Heart left ventricle (tissue), 16 donors: ENCODE data around the gene HP. TPM values are rescaled to one million over a fixed set of nuclear protein-coding genes. Genes with fewer than 3 reads are reported as not detected.

Experiments
- ATAC-seq, 4 donors: fragments of 200-7000 bp; cut with Tn5 transposase; one replicate each; pipeline ENCODE4 v1.9.1; 2020 to 2022; ENCODE audit warnings: moderate library complexity in 4 of 4, mild to moderate bottlenecking in 3 of 4, moderate number of reproducible peaks in 1 of 4
- DNase-seq, 5 donors: peaks; one replicate each; pipeline ENCODE4 v3.0.0-alpha.2; 2020
- H3K27ac ChIP-seq, 12 donors: fragments of 200-600 bp; sonication (generic) in 4 of 12; one replicate each; pipeline versions ENCODE4 v1.5.0 to v1.8.0; 2016 to 2022; ENCODE audit warnings: mild to moderate bottlenecking in 2 of 12
- H3K27me3 ChIP-seq, 9 donors: fragments of 200-600 bp; sonication (generic) in 2 of 9; one replicate each; pipeline versions ENCODE4 v1.5.1 to v1.8.0; 2016 to 2022; ENCODE audit warnings: mild to moderate bottlenecking in 3 of 9
- H3K36me3 ChIP-seq, 9 donors: fragments of 200-600 bp; sonication (generic) in 2 of 9; one replicate each; pipeline versions ENCODE4 v1.5.0 to v1.8.0; 2018 to 2022; ENCODE audit warnings: mild to moderate bottlenecking in 2 of 9
- H3K4me1 ChIP-seq, 12 donors: fragments of 200-600 bp; sonication (generic) in 4 of 12; one replicate each; pipeline versions ENCODE4 v1.5.0 to v1.8.0; 2016 to 2022; ENCODE audit warnings: mild to moderate bottlenecking in 3 of 12
- H3K4me3 ChIP-seq, 12 donors: fragments of 200-600 bp; sonication (generic) in 4 of 12; one replicate each; pipeline versions ENCODE4 v1.5.0 to v1.8.0; 2017 to 2022; ENCODE audit warnings: mild to moderate bottlenecking in 9 of 12, moderate library complexity in 4 of 12
- H3K9me3 ChIP-seq, 12 donors: fragments of 200-600 bp; sonication (generic) in 4 of 12; one replicate each; pipeline versions ENCODE4 v1.5.0 to v1.8.0; 2016 to 2022; ENCODE audit warnings: mild to moderate bottlenecking in 1 of 12
- CTCF ChIP-seq, 12 donors: fragments of 200-600 bp; sonication (generic) in 4 of 12; IDR thresholded peaks; one replicate each; pipeline versions ENCODE4 v1.5.0 to v1.8.0; 2018 to 2022; ENCODE audit warnings: antibody characterized with exemption in 12 of 12, mild to moderate bottlenecking in 5 of 12
- POLR2A ChIP-seq, 2 donors: fragments of 450-650 bp; IDR thresholded peaks; one replicate each; pipeline ENCODE4 v1.6.1; 2017; ENCODE audit warnings: antibody characterized with exemption in 2 of 2, mild to moderate bottlenecking in 2 of 2, moderate library complexity in 2 of 2
- WGBS, 4 donors: extraction: QIAGEN DNeasy Blood & Tissue Kit in 2 of 4; methylation state at CpG; one replicate each; pipeline versions ENCODE4 v1.1.5 to v1.1.7; 2013 to 2018; 5-methylcytosine and 5-hydroxymethylcytosine counted together
- intact Hi-C, 10 donors: fragments of 100-400 bp; cut with DNase I; formaldehyde crosslinking; loops; one replicate each; pipeline versions ENCODE4 v1.11.1 to v1.14.2; 2022
- polyA plus RNA-seq, 2 donors: library from polyadenylated mRNA; stranded (reverse); fragments of 200-250 nt; gene quantifications; one replicate each; pipeline ENCODE4 v1.2.3, GENCODE V29; 2013
- total RNA-seq, 9 donors: library from RNA; depleted of rRNA in 2 of 9; stranded (reverse); fragments of >200 nt in 2 of 9; fragmentation: NEBNext Ultra II Directional in 3 of 9; extraction: Animal tissue kit (Norgen Biotek cat#: 25700) in 3 of 9; gene quantifications; one replicate each; pipeline versions ENCODE4 v1.1.0 to v1.2.4, GENCODE V29; 2016 to 2023
- donor health status: ischemic (EF 13 %, LVEDD 7.1; RV severe dilation, severe dysfunction).
- donor health status: healthy with polysubstance abuse.
- donor health status: DM: no; HTN: yes; CAD: no.
- donor health status: DM: no; HTN: no; CAD: no.
- donor health status: ischemic (EF 25% LVEDD 6.9; RV normal size, moderate dysfunction).
- donor health status: ischemic (EF 25% LVEDD 5.7; RV mildly dilated, moderate dysfunction).
- donor health status: healthy.
- donor health status: DM: yes; HTN: yes; CAD: no.
- donor health status: ischemic (EF 35%, LVEDD 5.7; RV mildly dilated, moderate dysfunction).
- donor health status: nonischemic (EF 11% LVEDD 7.7; RV severe dilation, severe dysfunction).
- donor health status: DM: yes; HTN: yes; CAD: no.
- donor health status: PGD.
- donor health status: ischemic (EF 29% LVEDD 5.4; RV normal size, mild dysfunction).
- donor health status: nonischemic (EF 23%, LVEDD 6.1; RV moderate dilation, normal function).

HP gene
- total and polyA plus RNA-seq, 11 donors = 0.42 to 314 (median 3.6) TPM

GRCh38 chr16:72023962-72024361 is 30.3 kb upstream of the HP start:
- ATAC-seq (no peak), DNase-seq (no peak)
- H3K4me3 ChIP-seq = no peak overlapping the region
- no peak overlapping the region for H3K27ac ChIP-seq
- WGBS, 4 donors = 70 to 91% (median 82%) methylated on average over 9 to 10 of the region's 10 CpGs
- TF ChIP-seq POLR2A (IDR thresholded peaks at IDR 0.05) (no peak), CTCF (IDR thresholded peaks at IDR 0.05) (no peak)
- H3K27me3 ChIP-seq = no peaks in the 10 kb centered on the region
- no peaks in the 10 kb centered on the region for H3K9me3 ChIP-seq
- H3K4me1 ChIP-seq = no peaks in the 10 kb centered on the region
- intact Hi-C loops = loop anchor here in 1 of 10 donors (5.0 kb wide), 1 partner anchor 63 kb away; no protein-coding TSS in a partner anchor
- H3K36me3 ChIP-seq = peaks cover 0 to 86% (median 50%) of the 10 kb centered on the region in 9 donors

GRCh38 chr16:72024862-72025382 is 29.4 kb upstream of the HP start:
- ATAC-seq (no peak), DNase-seq (no peak)
- no peaks in the 10 kb centered on the region for H3K27me3 ChIP-seq
- intact Hi-C loops = loop anchor here in 1 of 10 donors (5.0 kb wide), 1 partner anchor 62 kb away; no protein-coding TSS in a partner anchor
- 76 to 85% (median 77%) methylated on average over 6 of the region's 6 CpGs for WGBS, 4 donors
- TF ChIP-seq CTCF (IDR thresholded peaks at IDR 0.05) (no peak), POLR2A (IDR thresholded peaks at IDR 0.05) (no peak)
- H3K4me1 ChIP-seq = no peaks in the 10 kb centered on the region
- H3K27ac ChIP-seq = no peak overlapping the region
- H3K4me3 ChIP-seq = no peak overlapping the region
- no peaks in the 10 kb centered on the region for H3K9me3 ChIP-seq
- peaks cover 0 to 77% (median 50%) of the 10 kb centered on the region in 9 donors for H3K36me3 ChIP-seq

GRCh38 chr16:72025404-72026114 is 28.7 kb upstream of the HP start:
- Histone ChIP-seq H3K4me3 (no peak overlapping the region), H3K9me3 (no peaks in the 10 kb centered on the region), H3K4me1 (no peaks in the 10 kb centered on the region), H3K36me3 (peaks cover 0 to 72% (median 50%) of the 10 kb centered on the region in 9 donors), H3K27me3 (no peaks in the 10 kb centered on the region), H3K27ac (no peak overlapping the region)
- ATAC-seq = no peak
- WGBS, 4 donors = 81 to 86% (median 84%) methylated on average over 14 to 19 of the region's 19 CpGs
- intact Hi-C loops = no loop called here
- DNase-seq = no peak
- TF ChIP-seq POLR2A (IDR thresholded peaks at IDR 0.05) (no peak), CTCF (IDR thresholded peaks at IDR 0.05) (no peak)

- no peak overlapping the region for H3K4me3 ChIP-seq
- no peak overlapping the region for H3K27ac ChIP-seq
- no peaks in the 10 kb centered on the region for H3K9me3 ChIP-seq
- ATAC-seq = no peak
- H3K36me3 ChIP-seq = peaks cover 0 to 49% (median 37%) of the 10 kb centered on the region in 9 donors
- no peaks in the 10 kb centered on the region for H3K27me3 ChIP-seq
- DNase-seq = no peak
- 93 to 95% (median 94%) methylated on average over 6 of the region's 6 CpGs for WGBS, 4 donors
- TF ChIP-seq POLR2A (IDR thresholded peaks at IDR 0.05) (no peak), CTCF (IDR thresholded peaks at IDR 0.05) (no peak)
- H3K4me1 ChIP-seq = no peaks in the 10 kb centered on the region
- intact Hi-C loops = no loop called here
Measured at GRCh38 chr16:72027669-72028378, 26.5 kb upstream of the HP start.
